LNCAP (cell line): Measurements from ENCODE around the gene SWI5.

ENCODE experiments used
- CTCF ChIP-seq: fragments of 450-650 bp; IDR thresholded peaks from 2 replicates; pipeline ENCODE4 v1.5.1; 2017; ENCODE audit warnings: mild to moderate bottlenecking

SWI5 gene

GRCh38 chr9:128335914-128336313, 59.8 kb downstream of the SWI5 start:
- TF ChIP-seq CTCF = no peak

GRCh38 chr9:128337936-128338335, 61.9 kb downstream of the SWI5 start:
- TF ChIP-seq CTCF = no peak
